Naive thymus-derived CD8-positive, alpha-beta T cell (primary cell): ENCODE data around the gene CTCF. TPM values are rescaled to one million over a fixed set of nuclear protein-coding genes. Genes with fewer than 3 reads are reported as not detected.

Experiments
- ATAC-seq, 2 donors: fragments of 150-1000 bp; cut with Tn5 transposase in 1 of 2; sonication (Bioruptor Pico), chemical (Tn5 transposase) in 1 of 2; 1 replicate in 1 of 2; 2 replicates in 1 of 2; pipeline ENCODE4 v1.10.0; 2021; ENCODE audit warnings: mild to moderate bottlenecking in 2 of 2, moderate library complexity in 2 of 2
- POLR2A ChIA-PET: fragments of 350-600 bp; sonication (Branson Sonifier 250); formaldehyde crosslinking; loops from one replicate; lab custom pipeline; 2021; ENCODE audit warnings: antibody characterized with exemption; lab: Charles Lee
- DNase-seq, 10 donors: peaks; one replicate each; pipeline versions ENCODE4 v3.0.0 to v3.0.0-alpha.2; 2020 to 2022
- H3K27ac Mint-ChIP-seq, 10 donors: one replicate each; pipeline ENCODE4 v1.8.0; 2020 to 2022; ENCODE audit warnings: mild to moderate bottlenecking in 10 of 10, mixed read lengths in 10 of 10, moderate library complexity in 4 of 10, inconsistent platforms in 1 of 10
- H3K27me3 Mint-ChIP-seq, 5 donors: one replicate each; pipeline ENCODE4 v1.8.0; 2021 to 2022; ENCODE audit warnings: mixed read lengths in 5 of 5
- H3K36me3 Mint-ChIP-seq, 3 donors: one replicate each; pipeline ENCODE4 v1.8.0; 2020 to 2022; ENCODE audit warnings: mixed read lengths in 3 of 3, mild to moderate bottlenecking in 2 of 3, inconsistent platforms in 1 of 3
- H3K4me1 Mint-ChIP-seq, 4 donors: one replicate each; pipeline ENCODE4 v1.8.0; 2021 to 2022; ENCODE audit warnings: mixed read lengths in 4 of 4
- H3K4me3 Mint-ChIP-seq, 10 donors: one replicate each; pipeline ENCODE4 v1.8.0; 2020 to 2022; ENCODE audit warnings: mild to moderate bottlenecking in 10 of 10, mixed read lengths in 10 of 10, moderate library complexity in 6 of 10, inconsistent platforms in 1 of 10
- H3K9me3 Mint-ChIP-seq, 9 donors: one replicate each; pipeline ENCODE4 v1.8.0; 2020 to 2022; ENCODE audit warnings: mixed read lengths in 9 of 9, mild to moderate bottlenecking in 3 of 9, inconsistent platforms in 1 of 9, moderate library complexity in 1 of 9
- polyA plus RNA-seq, 3 donors: library from polyadenylated mRNA; unstranded; fragments of 300-500 nt; fragmentation: Illumina TruSeq; gene quantifications; one replicate each; pipeline ENCODE4 v1.2.3, GENCODE V29; 2021
- total RNA-seq, 8 experiments: library from RNA in 2 of 8; stranded (reverse) in 2 of 8; gene quantifications; one replicate each; pipeline ENCODE4 v1.2.3 and lab custom pipeline; 2021 to 2026

Gene CTCF
- total and polyA plus RNA-seq, 5 experiments from 2014 or later, result 37.1 to 67.6 (median 61.1) TPM

DNA sequence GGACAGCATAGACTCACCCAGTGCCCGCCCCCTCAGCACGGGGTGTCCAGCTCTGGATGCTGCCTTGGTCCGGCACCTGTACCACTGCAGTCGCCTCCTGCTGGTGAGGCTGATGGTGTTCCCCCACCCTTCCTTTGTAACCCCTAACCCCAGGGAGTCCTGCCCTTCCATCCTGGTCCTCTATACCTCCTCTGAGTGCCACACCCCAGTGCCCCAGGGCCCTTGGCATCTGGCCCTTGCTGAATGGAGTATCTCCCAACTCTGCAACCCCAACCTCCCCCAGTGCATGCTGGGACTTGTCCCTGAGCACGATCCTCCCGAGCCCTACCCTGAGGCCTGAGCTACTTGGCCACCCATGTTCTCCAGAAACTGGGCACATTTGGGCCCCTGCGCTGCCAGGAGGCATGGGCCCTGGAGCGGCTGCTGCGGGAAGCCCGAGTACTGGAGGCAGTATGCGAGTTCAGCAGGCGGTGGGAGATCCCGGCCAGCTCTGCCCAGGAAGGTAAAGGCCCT lies 17.9 kb upstream of the CTCF start:
- POLR2A ChIA-PET, result interaction anchor here (0.6 to 14.2 kb wide), 8 partner anchors 8 to 465 kb away, joined by 3 to 485 read pairs (median 4); partner anchors contain the start of genes ACD, CARMIL2, CTCF and PARD6A
- Mint-ChIP-seq H3K27ac (peak overlapping the region in 8 of 10 donors; percentile 20 to 79 (median 61)), H3K4me3 (no peak overlapping the region), H3K4me1 (peaks cover 35 to 62% (median 59%) of the 10 kb centered on the region in 4 donors), H3K9me3 (no peaks in the 10 kb centered on the region), H3K27me3 (no peaks in the 10 kb centered on the region), H3K36me3 (peaks cover 0 to 11% (median 0%) of the 10 kb centered on the region in 3 donors)
- ATAC-seq (no peak), DNase-seq (no peak)

DNA sequence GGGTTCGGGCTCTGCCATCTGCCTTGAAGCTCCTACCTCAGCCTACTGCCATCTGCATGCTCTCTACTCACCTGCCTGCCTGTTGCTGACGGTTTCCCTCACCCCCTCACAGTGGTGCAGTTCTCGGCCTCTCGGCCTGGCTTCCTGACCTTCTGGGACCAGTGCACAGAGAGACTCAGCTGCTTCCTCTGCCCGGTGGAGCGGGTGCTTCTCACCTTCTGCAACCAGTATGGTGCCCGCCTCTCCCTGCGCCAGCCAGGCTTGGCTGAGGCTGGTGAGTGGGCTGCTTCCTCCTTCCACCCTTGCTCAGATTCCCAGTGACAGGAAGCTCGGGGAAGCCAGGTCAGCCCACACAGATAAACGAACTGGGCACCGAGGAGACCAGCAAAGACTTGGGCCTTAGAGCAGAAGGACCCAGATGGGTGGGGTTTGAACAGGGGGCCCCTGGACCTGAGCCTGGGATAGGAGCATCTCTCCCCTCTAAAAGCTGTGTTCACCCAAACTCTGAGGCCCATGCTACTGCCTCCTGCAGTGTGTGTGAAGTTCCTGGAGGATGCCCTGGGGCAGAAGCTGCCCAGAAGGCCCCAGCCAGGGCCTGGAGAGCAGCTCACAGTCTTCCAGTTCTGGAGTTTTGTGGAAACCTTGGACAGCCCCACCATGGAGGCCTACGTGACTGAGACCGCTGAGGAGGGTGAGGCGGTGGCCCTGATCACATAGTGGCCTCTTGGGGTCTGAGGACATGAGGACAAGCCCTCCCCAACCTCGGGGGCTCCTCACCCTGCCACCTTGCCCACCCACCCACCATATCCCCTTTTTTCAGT lies 17.3 kb upstream of the CTCF start:
- DNase-seq (peak in 1 of 10 donors; percentile 24), ATAC-seq (no peak)
- H3K27me3 Mint-ChIP-seq, result no peaks in the 10 kb centered on the region
- peaks cover 0 to 11% (median 0%) of the 10 kb centered on the region in 3 donors for H3K36me3 Mint-ChIP-seq
- H3K4me1 Mint-ChIP-seq, result peaks cover 36 to 65% (median 61%) of the 10 kb centered on the region in 4 donors
- H3K9me3 Mint-ChIP-seq, result no peaks in the 10 kb centered on the region
- peak overlapping the region in 5 of 10 donors; percentile 20 to 83 (median 32) for H3K27ac Mint-ChIP-seq
- H3K4me3 Mint-ChIP-seq, result no peak overlapping the region
- POLR2A ChIA-PET, result interaction anchor here (0.6 to 14.2 kb wide), 11 partner anchors 8 to 465 kb away, joined by 3 to 485 read pairs (median 4); partner anchors contain the start of genes ACD, C16orf86, CARMIL2 and CTCF

DNA sequence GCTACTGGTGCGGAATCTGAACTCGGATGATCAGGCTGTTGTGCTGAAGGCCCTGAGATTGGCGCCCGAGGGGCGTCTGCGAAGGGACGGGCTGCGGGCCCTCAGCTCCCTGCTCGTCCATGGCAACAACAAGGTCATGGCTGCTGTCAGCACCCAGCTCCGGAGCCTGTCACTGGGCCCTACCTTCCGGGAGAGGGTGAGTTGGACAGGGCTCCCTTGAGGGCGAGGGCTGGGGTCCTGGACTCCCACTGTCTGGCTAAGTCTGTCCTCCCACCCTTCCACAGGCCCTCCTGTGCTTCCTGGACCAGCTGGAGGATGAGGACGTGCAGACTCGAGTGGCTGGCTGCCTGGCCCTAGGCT lies 16.7 kb upstream of the CTCF start:
- ATAC-seq (no peak), DNase-seq (peak in 1 of 10 donors; percentile 49)
- H3K27ac Mint-ChIP-seq, result peak overlapping the region in 3 of 10 donors; percentile 20 to 72 (median 32)
- H3K4me1 Mint-ChIP-seq, result peaks cover 37 to 68% (median 61%) of the 10 kb centered on the region in 4 donors
- no peaks in the 10 kb centered on the region for H3K27me3 Mint-ChIP-seq
- POLR2A ChIA-PET, result interaction anchor here (0.6 to 14.2 kb wide), 10 partner anchors 9 to 115 kb away, joined by 3 to 485 read pairs (median 5); partner anchors contain the start of genes ACD, CARMIL2, CTCF and PARD6A
- no peaks in the 10 kb centered on the region for H3K9me3 Mint-ChIP-seq
- peaks cover 0 to 11% (median 0%) of the 10 kb centered on the region in 3 donors for H3K36me3 Mint-ChIP-seq
- H3K4me3 Mint-ChIP-seq, result no peak overlapping the region

DNA sequence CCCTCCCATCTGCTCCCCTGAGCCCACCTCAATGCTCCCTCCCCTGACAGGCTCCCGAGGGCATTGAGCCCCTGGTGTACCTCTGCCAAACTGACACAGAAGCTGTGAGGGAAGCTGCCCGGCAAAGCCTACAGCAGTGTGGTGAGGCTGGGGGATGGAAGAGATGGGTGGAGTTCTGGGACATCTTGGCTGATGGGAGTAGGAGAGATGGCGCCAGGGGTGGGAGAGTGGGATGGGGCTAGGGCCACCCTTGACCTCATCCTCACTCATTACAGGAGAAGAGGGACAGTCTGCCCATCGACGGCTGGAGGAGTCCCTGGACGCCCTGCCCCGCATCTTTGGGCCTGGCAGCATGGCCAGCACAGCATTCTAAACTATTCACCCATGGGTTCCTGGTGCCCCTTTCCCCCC lies 16.2 kb upstream of the CTCF start:
- ATAC-seq (no peak), DNase-seq (peak in 1 of 10 donors; percentile 31)
- H3K9me3 Mint-ChIP-seq, result no peaks in the 10 kb centered on the region
- H3K4me1 Mint-ChIP-seq, result peaks cover 35 to 68% (median 60%) of the 10 kb centered on the region in 4 donors
- no peaks in the 10 kb centered on the region for H3K27me3 Mint-ChIP-seq
- peak overlapping the region in 6 of 10 donors; percentile 56 to 99 (median 96) for H3K27ac Mint-ChIP-seq
- no peak overlapping the region for H3K4me3 Mint-ChIP-seq
- POLR2A ChIA-PET, result interaction anchor here (0.7 to 14.2 kb wide), 5 partner anchors 9 to 99 kb away, joined by 3 to 485 read pairs (median 34); partner anchors contain the start of genes CARMIL2 and CTCF
- H3K36me3 Mint-ChIP-seq, result peaks cover 0 to 11% (median 0%) of the 10 kb centered on the region in 3 donors

DNA sequence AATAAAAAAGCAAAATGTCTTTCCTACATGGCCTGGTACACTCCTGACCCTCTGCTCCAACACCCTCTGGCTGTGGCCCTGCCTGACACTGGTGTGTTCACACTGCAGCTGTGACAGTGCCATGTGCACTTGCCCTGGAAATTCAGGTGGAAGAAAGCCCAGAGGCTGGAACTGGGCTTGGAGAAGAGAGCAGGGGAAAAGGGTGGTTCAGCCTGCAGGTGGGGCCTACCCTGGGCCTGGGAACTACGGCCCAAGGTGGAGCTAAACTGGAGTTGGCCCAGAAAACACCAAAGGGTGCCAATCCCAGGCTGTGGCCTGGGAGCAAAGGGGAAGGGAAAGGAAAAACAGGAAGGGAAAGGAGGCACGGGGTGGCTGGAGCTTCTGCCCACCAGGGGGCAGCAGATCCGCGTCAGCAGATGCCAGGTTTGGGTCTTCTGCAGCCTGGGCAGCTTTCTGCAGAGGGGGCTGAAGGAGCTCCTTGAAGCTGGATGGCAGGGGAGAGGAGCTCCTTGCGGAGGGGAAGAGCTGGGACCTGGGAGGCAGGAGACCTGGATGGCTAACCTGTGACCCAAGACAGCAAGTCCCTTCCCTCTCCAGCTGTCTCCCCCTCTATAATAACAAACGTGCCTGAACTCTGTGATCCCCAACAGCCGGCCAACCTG lies 15.4 kb upstream of the CTCF start:
- Mint-ChIP-seq H3K27ac (peak overlapping the region; percentile 81 to 99 (median 96)), H3K9me3 (no peaks in the 10 kb centered on the region), H3K4me3 (peak overlapping the region; percentile 70 to 90 (median 84)), H3K36me3 (peaks cover 0 to 8% (median 0%) of the 10 kb centered on the region in 3 donors), H3K4me1 (peaks cover 34 to 71% (median 60%) of the 10 kb centered on the region in 4 donors), H3K27me3 (no peaks in the 10 kb centered on the region)
- DNase-seq (peak; percentile 58 to 88 (median 74)), ATAC-seq (peak; percentile 36 to 57)
- POLR2A ChIA-PET, result interaction anchor here (0.9 to 14.2 kb wide), 16 partner anchors 10 to 538 kb away, joined by 3 to 485 read pairs (median 4); partner anchors contain the start of genes ACD, ATP6V0D1, C16orf86 and CARMIL2

DNA sequence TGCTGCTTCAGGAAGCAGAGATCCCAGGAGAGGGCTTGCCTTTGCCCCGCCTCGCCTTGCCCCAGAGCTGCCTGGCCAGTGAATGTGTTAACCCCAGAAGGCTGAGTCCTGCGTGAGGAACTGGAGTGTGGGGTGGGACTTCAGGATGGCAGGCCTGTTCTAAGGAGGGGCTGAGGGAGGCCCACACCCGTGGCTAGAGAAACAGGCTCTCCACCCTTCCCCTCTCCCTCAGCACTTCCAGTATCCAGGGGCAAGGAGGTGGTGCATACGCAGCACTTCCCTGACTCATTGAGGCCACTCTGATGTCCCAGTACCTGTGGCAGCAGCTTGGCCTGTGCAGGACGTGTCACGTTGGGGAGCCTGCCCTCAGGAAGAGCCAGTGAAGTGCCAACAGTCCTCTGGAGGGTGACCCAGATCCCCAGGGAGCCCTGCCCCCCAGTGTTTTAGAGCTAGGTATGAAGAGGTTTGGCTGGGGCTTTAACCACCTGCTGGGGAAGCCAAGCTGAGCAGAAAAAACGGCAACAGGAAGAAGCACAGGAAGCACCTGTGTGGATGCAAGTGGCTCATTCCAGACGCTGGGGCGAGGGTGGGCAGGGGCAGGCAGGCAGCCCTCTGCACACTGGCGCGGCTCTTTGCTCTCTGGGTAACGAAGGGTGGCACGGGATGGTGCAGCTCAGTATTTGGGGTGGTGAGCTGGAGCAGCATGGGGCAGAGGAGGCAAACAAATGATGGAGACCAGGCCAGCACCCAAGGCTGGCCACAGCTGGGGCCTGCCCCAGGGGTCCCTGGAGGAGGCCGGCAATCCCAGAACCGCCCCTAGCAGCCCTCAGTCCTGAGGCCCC lies 14.7 kb upstream of the CTCF start:
- Mint-ChIP-seq H3K4me1 (peaks cover 36 to 71% (median 61%) of the 10 kb centered on the region in 4 donors), H3K4me3 (peak overlapping the region; percentile 70 to 90 (median 84)), H3K27me3 (no peaks in the 10 kb centered on the region), H3K9me3 (no peaks in the 10 kb centered on the region), H3K27ac (peak overlapping the region; percentile 94 to 99 (median 96)), H3K36me3 (peaks cover 0 to 9% (median 0%) of the 10 kb centered on the region in 3 donors)
- peak; percentile 74 to 77 for ATAC-seq
- DNase-seq, result peak in 9 of 10 donors; percentile 35 to 82 (median 51)
- POLR2A ChIA-PET, result interaction anchor here (0.6 to 14.2 kb wide), 21 partner anchors 11 to 537 kb away, joined by 3 to 485 read pairs (median 4); partner anchors contain the start of genes ACD, ATP6V0D1, C16orf86 and CARMIL2

DNA sequence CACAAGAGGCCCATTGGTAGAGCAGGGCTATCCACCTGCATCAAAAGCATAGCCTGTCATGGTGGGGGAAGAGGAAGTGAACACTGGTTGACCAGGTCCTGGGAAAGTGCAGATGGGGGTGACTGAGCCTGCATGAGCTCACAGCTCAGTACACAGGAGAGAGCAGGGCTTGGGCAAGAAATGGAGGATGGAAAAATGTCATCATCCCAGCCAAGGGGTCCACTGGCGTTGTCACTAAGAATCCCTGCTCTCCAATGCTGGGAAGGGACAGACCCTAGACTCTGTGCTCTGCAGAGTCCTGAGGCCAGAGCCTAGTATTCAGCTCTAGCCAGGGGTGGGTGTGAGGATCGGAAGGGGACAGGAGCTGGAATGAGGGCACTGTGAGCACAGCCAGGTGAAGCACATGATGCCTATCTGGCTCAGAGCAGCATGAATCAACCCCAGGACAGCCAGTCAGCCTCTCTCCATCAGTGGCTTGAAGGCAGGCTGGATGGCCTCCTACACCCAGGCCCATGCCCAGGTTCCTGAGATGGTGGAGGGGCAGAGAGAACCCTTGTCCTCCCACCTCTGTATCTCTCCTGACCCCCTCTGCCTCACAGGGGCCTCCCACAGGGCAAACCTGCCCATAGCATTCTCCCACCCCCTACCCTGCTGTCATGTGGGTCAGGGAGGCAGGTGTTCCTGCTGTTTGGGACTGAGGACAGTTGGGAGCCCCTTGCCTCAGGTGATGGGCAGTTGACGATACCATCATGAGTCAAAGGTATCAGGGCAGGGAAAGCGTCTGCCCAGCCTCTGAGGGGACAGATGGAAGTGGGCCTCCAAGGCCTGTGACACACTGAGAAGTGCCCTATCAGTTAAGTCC lies 13.8 kb upstream of the CTCF start:
- H3K4me1 Mint-ChIP-seq, result peaks cover 33 to 65% (median 61%) of the 10 kb centered on the region in 4 donors
- H3K36me3 Mint-ChIP-seq, result peaks cover 0 to 7% (median 0%) of the 10 kb centered on the region in 3 donors

DNA sequence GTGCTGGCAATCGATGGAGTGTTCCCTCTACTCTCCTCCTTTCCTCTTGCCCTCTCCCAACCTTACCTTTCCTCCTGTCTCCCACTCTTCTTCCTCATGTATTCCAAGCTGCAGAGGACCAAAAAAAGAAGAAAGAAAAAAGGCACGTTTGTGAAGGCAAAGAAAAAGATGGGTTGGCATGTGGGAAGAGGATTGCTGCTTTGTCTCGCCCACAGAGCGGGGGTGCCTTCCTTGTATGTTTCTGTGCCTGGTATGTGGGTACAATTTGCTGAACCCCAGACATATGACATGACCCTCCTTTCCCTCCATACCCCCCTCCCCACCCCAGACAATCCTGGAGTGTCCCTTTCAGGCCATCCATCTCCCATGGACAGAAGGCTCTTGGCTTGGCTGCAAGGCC lies 13.1 kb upstream of the CTCF start:
- Mint-ChIP-seq H3K4me3 (no peak overlapping the region), H3K27me3 (no peaks in the 10 kb centered on the region), H3K9me3 (no peaks in the 10 kb centered on the region), H3K27ac (peak overlapping the region; percentile 12 to 99 (median 95)), H3K36me3 (peaks cover 0 to 7% (median 0%) of the 10 kb centered on the region in 3 donors), H3K4me1 (peaks cover 33 to 66% (median 60%) of the 10 kb centered on the region in 4 donors)
- DNase-seq (no peak), ATAC-seq (no peak)
- POLR2A ChIA-PET, result interaction anchor here (6.0 to 7.4 kb wide), 2 partner anchors 12 to 96 kb away, joined by 76 to 125 read pairs; partner anchors contain the start of genes CARMIL2 and CTCF

More for the DNA sequence above, 13.8 kb upstream of the CTCF start:
- peak overlapping the region in 9 of 10 donors; percentile 70 to 90 (median 85) for H3K4me3 Mint-ChIP-seq
- H3K27me3 Mint-ChIP-seq, result no peaks in the 10 kb centered on the region
- no peaks in the 10 kb centered on the region for H3K9me3 Mint-ChIP-seq
- H3K27ac Mint-ChIP-seq, result peak overlapping the region; percentile 76 to 99 (median 96)
- ATAC-seq (peak; percentile 2 to 7), DNase-seq (peak in 1 of 10 donors; percentile 60)
- POLR2A ChIA-PET, result interaction anchor here (0.7 to 14.2 kb wide), 14 partner anchors 12 to 120 kb away, joined by 3 to 485 read pairs (median 6); partner anchors contain the start of genes ACD, ATP6V0D1, C16orf86 and CARMIL2

DNA sequence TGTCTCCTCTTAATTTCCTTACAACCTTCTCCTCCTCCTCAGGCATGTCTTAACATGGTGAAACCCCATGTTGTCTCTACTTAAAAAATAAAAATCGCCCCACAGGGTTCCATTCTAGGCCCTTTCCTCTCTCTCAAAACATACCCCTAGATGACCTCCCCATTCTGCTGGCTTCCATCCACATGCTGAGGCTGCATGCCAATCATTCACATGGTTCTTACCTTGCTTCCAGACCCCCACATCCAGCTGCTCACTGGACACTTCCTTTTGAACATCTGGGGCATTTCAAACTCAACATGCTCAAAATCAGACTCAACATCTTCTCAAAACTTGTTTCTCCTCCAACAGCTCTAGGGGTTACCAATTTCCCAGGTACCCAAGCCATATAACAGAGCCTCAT lies 12.4 kb upstream of the CTCF start:
- Mint-ChIP-seq H3K36me3 (peaks cover 0 to 7% (median 0%) of the 10 kb centered on the region in 3 donors), H3K4me3 (peak overlapping the region in 2 of 10 donors; percentile 35 to 42), H3K9me3 (no peaks in the 10 kb centered on the region), H3K27ac (peak overlapping the region; percentile 12 to 99 (median 94)), H3K27me3 (no peaks in the 10 kb centered on the region), H3K4me1 (peaks cover 33 to 68% (median 61%) of the 10 kb centered on the region in 4 donors)
- no peak for DNase-seq
- POLR2A ChIA-PET, result interaction anchor here (1.2 to 7.4 kb wide), 3 partner anchors 11 to 95 kb away, joined by 3 to 125 read pairs (median 76); partner anchors contain the start of genes CARMIL2 and CTCF
- ATAC-seq, result no peak

DNA sequence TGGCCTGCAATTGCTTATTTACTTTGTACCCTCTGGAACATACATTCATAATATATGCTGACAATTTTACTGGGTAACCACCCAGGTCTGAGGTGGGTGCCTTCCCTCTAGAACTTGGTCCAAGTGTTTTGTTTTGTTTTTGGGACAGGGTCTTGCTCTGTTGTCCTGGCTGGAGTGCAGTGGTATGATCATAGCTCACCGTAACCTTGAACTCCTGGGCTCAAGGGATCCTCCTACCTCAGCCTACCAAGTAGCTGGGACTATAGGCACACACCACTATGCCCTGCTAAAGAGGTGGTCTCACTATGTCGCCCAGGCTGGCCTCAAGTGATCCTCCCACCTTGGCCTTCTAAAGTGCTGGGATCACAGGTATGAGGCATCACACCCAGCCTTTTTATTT lies 11.2 kb upstream of the CTCF start:
- peaks cover 0 to 7% (median 0%) of the 10 kb centered on the region in 3 donors for H3K36me3 Mint-ChIP-seq
- peaks cover 39 to 77% (median 70%) of the 10 kb centered on the region in 4 donors for H3K4me1 Mint-ChIP-seq
- DNase-seq (peak in 1 of 10 donors; percentile 14), ATAC-seq (no peak)
- H3K27ac Mint-ChIP-seq, result peak overlapping the region in 5 of 10 donors; percentile 15 to 75 (median 43)
- no peaks in the 10 kb centered on the region for H3K9me3 Mint-ChIP-seq
- H3K27me3 Mint-ChIP-seq, result no peaks in the 10 kb centered on the region
- POLR2A ChIA-PET, result interaction anchor here (0.8 to 6.0 kb wide), 6 partner anchors 7 to 94 kb away, joined by 3 to 76 read pairs (median 3); partner anchors contain the start of genes CARMIL2 and CTCF
- H3K4me3 Mint-ChIP-seq, result peak overlapping the region in 1 of 10 donors; percentile 51
